NCI-H82 (cell line): Measurements from ENCODE around the gene RACGAP1.

ENCODE experiments used
- DNase-seq: peaks from one replicate; lab custom pipeline; 2025; lab: John Stamatoyannopoulos, UW

Gene RACGAP1

GRCh38 chr12:49969027-49969426 is 56.3 kb downstream of the RACGAP1 start:
- DNase-seq, result no peak

- DNase-seq, result no peak
These were observed 56.8 kb downstream of the RACGAP1 start for GRCh38 chr12:49968471-49968870.

DNA sequence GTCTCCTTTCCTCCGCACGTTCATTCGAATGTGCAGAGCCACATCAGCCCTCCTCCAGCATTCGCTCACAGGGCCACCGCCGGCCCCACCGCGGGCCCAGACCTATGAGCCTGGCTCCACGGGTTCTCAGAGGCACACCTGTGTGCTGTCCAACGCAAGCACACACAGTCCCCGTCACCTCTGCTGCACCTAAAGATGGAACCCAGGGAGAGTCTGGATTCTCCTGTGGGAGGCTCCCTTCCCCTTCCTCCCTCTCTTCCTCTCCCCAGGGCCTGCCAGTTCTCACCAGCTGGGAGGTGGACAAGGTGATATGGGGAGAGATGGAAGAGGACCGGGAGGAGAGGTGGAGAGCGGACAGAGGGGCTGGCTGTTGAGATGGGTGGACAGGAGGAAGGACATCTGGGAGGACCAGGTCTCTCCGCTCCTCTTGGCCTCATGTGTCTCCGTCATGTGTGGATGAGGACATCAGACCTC is 57.5 kb downstream of the RACGAP1 start:
- DNase-seq, result no peak

DNA sequence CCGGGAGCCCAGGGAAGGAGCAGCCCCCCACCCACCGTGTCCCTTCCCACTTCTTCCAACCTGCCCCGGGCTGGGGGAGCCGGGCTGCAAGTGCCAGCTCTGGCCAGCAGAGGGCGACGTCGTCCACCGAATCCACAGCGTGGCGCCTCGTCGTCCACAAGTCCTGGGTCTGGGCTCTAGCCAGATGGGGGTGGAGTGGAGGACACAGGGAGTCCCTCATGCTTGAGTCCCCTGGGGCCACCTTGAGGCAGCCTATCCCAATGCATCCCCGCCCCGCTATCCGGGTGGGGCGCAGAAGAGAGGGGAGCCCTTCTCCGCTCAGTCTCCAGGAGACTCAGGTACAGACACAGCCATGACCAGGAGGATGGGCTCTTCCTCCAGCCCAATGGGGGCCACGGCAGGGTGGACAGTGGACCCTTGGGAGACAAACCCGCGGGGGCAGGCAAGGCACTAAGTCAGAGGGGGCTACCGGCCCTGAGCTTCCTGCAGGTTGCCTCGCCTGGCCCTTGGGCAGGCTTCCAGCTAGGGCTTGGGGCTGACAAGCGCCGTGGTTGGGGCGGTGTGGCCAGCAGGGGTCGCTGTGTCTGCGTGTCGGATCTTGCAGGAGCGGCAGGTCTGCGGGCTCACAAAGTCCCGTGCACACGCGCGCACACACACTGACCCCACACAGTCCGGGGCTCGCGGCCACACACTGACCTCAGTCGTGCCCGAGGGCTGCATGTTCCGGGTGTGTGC is 58.1 kb downstream of the RACGAP1 start:
- peak; percentile 97 for DNase-seq

- no peak for DNase-seq
These were observed 58.7 kb downstream of the RACGAP1 start for GRCh38 chr12:49966511-49967041.

DNA sequence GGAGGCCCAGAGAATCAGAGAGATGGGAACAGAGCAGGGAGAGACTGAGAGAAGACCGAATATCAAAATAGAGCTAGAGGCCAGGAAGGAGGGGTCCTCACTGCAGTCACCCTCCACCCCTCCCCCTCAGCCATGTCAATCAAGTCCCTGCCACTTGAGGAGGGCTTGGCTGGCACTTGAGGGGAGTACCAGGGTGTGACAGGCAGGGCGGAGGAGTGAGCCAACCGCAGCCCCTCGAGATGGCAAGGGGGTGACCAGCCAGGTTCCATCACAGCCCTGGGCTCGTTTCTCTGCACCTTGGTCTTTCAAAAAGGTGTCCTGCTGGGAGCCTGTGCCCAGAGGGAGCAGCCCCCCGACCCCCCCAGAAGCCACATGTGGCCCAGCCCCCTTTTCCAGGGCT is 59.5 kb downstream of the RACGAP1 start:
- DNase-seq, result no peak

- DNase-seq, result no peak
These were observed 60.3 kb downstream of the RACGAP1 start for GRCh38 chr12:49964849-49965624.

DNA sequence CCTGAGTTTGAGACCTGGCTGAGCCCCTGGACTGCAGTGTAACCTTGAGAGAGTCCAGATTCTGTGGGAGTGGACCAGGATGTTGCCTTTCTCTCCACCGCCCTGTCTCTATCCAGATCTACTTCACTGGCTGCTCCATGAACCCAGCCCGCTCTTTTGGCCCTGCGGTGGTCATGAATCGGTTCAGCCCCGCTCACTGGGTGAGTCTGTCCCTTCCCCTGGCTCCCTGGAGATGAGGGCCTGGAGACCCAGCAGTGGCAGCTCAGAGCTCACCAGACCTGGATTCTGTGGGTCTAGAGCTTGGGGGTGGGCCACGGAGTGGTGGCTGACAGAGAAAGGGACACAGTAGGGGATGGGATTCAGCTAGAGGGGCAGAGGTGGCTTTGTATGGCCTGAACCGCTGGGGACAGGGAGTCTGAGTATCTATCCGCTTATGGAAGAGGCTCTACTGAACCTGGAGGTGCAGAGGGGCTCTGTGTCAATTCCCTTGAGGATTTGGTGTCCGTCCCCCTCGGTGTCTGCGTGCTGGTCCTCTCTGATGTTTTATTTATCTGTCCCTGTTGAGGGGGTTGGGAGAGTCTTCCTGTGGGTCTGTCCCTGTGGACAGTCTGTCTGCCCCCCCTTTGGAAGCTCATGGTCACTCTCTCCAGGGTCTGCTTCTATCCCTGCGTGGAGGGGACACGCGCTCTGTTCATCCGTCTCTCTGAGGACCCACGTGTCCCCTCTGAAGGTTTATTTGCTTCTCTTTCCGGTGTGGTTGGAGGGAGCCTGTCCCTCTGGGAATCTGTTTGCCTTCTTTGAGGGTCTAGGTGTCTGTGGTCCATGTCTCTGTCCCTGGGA is 61.1 kb downstream of the RACGAP1 start:
- no peak for DNase-seq

GRCh38 chr12:49962861-49963765 is 62.2 kb downstream of the RACGAP1 start:
- no peak for DNase-seq

- DNase-seq, result no peak
These were observed 63.1 kb downstream of the RACGAP1 start for GRCh38 chr12:49961993-49962764.

GRCh38 chr12:49961111-49961922 is 64.0 kb downstream of the RACGAP1 start, which contains the start of gene AQP5:
TSS of gene AQP5 (plus strand) at chr12:49961872. CDS start at chr12:49962018, 146 bp downstream.
- no peak for DNase-seq

- DNase-seq, result no peak
These were observed 64.7 kb downstream of the RACGAP1 start for GRCh38 chr12:49960474-49961110.

DNA sequence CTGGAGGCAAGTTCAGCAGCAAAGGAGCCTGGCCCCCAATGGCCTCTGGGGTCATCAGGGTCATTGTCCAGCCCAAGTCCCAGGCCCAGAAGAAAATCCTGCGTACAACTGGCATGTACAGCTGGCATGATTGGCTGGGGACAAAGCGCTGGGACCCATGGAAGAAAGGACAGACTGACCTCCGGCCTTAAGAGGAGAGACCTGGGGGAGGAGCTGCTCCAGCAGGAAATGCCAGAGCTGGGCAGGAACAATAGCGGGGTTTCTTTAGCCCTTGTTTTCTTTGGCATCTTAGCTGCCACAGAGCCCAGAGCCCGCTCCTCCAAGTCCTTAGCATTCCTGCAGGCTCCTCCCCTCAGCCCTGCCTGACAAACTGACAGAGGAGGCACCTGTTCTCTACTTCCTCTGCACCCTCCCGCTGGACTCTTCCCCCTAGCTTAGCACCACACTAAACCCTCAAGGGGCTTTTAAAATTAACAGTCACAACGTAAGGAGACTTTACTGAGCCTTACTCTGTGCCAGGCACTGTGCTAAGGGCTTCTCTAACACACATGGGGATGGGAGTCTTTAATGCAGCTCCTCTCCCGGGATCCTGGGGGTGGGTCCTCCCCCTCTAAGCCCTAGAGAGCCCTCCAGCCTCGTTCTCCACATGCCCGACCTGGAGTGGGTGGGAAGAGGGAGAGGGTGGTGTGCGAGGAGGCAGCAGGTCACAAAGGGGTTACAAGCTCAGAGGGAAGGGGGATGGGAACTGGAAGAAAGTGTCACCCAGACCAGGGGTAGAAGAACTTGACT is 65.4 kb downstream of the RACGAP1 start:
- DNase-seq, result peak; percentile 54

DNA sequence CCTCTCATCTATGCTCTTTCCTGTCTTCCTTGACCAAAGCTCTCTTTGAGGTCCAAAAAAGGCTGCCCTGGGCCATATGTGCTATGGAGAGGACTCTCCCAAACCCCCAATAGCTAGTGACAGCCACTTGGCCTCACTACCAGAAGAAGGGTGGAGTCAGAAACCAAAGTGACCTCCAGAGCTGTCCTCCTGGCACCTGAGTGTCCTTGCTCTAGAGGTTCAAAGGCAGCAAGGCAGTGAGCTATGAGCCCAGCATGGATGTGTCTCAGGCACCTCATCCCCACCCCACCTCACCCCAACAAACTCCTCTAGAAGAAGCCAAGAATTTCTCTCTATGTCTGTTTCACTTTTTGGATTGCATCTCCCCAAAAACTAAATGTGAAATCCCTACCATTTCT is 67.7 kb downstream of the RACGAP1 start:
- no peak for DNase-seq

- DNase-seq, result peak; percentile 84
These were observed 68.4 kb downstream of the RACGAP1 start for GRCh38 chr12:49956663-49957569.

- no peak for DNase-seq
These were observed 69.2 kb downstream of the RACGAP1 start for GRCh38 chr12:49955899-49956662.
